Measurements from ENCODE around the gene LRRC74B. TPM values are rescaled to one million over a fixed set of nuclear protein-coding genes. Genes with fewer than 3 reads are reported as not detected.

Gene LRRC74B
- total and polyA plus RNA-seq, 2 experiments from 2014 or later, result not detected

DNA sequence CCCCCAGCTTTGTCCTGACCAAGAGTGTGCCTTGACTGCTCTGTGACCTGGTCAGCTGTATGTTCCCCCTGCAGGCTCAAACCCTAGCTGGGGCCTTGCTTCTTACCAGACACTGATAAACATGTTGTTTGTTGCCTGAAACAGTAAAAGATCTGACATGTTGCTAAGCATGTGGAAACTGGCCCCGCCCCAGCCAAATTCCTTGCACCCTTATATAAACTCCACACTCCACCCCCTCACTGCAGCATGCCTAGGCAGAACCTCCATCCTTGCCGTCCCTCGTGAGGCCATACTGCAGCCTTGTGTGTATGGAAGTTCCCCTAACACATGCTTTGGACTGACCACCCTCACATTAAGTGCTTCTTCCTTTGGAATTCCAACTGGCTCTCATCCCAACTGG lies 27.3 kb downstream of the LRRC74B start:
- H2AFZ ChIP-seq, result no peak overlapping the region
- H3K4me1 Mint-ChIP-seq, result no peaks in the 10 kb centered on the region

DNA sequence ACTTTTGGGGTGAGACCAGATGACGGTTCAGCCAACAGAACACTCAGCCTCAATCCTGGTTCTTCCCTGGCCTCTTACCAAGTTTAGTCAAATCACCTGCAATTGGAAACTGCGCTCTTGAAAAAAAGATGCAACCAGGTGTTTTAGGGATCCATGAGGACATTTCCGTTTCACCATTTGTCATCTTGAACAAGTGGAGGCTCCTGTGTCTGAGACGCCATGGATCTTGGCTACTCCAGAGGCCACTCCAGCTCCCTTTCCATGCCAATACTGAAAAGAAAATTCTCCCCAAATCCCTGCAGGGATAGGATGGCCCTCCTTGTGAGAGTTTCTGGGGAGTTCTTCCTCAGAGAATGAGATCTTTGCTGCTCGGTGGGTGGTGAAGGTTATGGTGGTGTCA lies 27.7 kb downstream of the LRRC74B start:
- Mint-ChIP-seq H3K27me3 (ENCODE audit: insufficient read depth, low read depth, poor library complexity) (peaks cover 3% of the 10 kb centered on the region), H3K36me3 (ENCODE audit: low read depth) (no peaks in the 10 kb centered on the region; the same call in 2 of the 3 replicates), H3K27ac (no peak overlapping the region), H3K4me1 (no peaks in the 10 kb centered on the region), H3K4me3 (no peak overlapping the region), H3K9me3 (peaks cover 2% of the 10 kb centered on the region; the same call in 1 of the 3 replicates)
- Histone ChIP-seq H3K9me2 (ENCODE audit: insufficient read depth) (no peaks in the 10 kb centered on the region), H2AFZ (no peak overlapping the region), H3K4me3 (no peak overlapping the region), H3F3A (replicated peaks; ENCODE audit: low read depth) (no peaks in the 10 kb centered on the region), H3K27me3 (ENCODE audit: insufficient read depth) (no peaks in the 10 kb centered on the region), H3K79me2 (replicated peaks; ENCODE audit: insufficient read depth) (no peaks in the 10 kb centered on the region), H3K27ac (ENCODE audit: low read depth) (no peak overlapping the region), H3K4me1 (ENCODE audit: insufficient read depth) (no peaks in the 10 kb centered on the region), H4K20me1 (replicated peaks; ENCODE audit: insufficient read depth) (no peaks in the 10 kb centered on the region), H3K36me3 (ENCODE audit: insufficient read depth) (no peaks in the 10 kb centered on the region), H3K4me2 (no peak overlapping the region)
- ATAC-seq (no peak), DNase-seq (ENCODE audit: low spot score) (no peak)
- TF ChIP-seq, protein P1, sequence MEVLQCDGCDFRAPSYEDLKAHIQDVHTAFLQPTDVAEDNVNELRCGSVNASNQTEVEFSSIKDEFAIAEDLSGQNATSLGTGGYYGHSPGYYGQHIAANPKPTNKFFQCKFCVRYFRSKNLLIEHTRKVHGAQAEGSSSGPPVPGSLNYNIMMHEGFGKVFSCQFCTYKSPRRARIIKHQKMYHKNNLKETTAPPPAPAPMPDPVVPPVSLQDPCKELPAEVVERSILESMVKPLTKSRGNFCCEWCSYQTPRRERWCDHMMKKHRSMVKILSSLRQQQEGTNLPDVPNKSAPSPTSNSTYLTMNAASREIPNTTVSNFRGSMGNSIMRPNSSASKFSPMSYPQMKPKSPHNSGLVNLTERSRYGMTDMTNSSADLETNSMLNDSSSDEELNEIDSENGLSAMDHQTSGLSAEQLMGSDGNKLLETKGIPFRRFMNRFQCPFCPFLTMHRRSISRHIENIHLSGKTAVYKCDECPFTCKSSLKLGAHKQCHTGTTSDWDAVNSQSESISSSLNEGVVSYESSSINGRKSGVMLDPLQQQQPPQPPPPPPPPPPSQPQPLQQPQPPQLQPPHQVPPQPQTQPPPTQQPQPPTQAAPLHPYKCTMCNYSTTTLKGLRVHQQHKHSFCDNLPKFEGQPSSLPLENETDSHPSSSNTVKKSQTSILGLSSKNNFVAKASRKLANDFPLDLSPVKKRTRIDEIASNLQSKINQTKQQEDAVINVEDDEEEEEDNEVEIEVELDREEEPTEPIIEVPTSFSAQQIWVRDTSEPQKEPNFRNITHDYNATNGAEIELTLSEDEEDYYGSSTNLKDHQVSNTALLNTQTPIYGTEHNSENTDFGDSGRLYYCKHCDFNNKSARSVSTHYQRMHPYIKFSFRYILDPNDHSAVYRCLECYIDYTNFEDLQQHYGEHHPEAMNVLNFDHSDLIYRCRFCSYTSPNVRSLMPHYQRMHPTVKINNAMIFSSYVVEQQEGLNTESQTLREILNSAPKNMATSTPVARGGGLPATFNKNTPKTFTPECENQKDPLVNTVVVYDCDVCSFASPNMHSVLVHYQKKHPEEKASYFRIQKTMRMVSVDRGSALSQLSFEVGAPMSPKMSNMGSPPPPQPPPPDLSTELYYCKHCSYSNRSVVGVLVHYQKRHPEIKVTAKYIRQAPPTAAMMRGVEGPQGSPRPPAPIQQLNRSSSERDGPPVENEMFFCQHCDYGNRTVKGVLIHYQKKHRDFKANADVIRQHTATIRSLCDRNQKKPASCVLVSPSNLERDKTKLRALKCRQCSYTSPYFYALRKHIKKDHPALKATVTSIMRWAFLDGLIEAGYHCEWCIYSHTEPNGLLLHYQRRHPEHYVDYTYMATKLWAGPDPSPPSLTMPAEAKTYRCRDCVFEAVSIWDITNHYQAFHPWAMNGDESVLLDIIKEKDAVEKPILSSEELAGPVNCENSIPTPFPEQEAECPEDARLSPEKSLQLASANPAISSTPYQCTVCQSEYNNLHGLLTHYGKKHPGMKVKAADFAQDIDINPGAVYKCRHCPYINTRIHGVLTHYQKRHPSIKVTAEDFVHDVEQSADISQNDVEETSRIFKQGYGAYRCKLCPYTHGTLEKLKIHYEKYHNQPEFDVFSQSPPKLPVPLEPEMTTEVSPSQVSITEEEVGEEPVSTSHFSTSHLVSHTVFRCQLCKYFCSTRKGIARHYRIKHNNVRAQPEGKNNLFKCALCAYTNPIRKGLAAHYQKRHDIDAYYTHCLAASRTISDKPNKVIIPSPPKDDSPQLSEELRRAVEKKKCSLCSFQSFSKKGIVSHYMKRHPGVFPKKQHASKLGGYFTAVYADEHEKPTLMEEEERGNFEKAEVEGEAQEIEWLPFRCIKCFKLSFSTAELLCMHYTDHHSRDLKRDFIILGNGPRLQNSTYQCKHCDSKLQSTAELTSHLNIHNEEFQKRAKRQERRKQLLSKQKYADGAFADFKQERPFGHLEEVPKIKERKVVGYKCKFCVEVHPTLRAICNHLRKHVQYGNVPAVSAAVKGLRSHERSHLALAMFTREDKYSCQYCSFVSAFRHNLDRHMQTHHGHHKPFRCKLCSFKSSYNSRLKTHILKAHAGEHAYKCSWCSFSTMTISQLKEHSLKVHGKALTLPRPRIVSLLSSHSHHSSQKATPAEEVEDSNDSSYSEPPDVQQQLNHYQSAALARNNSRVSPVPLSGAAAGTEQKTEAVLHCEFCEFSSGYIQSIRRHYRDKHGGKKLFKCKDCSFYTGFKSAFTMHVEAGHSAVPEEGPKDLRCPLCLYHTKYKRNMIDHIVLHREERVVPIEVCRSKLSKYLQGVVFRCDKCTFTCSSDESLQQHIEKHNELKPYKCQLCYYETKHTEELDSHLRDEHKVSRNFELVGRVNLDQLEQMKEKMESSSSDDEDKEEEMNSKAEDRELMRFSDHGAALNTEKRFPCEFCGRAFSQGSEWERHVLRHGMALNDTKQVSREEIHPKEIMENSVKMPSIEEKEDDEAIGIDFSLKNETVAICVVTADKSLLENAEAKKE (CRISPR knock-in tag; IDR thresholded peaks at IDR 0.05), result no peak
- TF ChIP-seq NANOG (IDR thresholded peaks at IDR 0.05; ENCODE audit: borderline replicate concordance) (no peak), STAT1 (IDR thresholded peaks at IDR 0.05; ENCODE audit: unreplicated experiment) (no peak), JUNB (IDR thresholded peaks at IDR 0.05; ENCODE audit: unreplicated experiment) (no peak), EZH2phosphoT487 (IDR thresholded peaks at IDR 0.05; ENCODE audit: unreplicated experiment) (no peak)
- TF ChIP-seq, protein P2, sequence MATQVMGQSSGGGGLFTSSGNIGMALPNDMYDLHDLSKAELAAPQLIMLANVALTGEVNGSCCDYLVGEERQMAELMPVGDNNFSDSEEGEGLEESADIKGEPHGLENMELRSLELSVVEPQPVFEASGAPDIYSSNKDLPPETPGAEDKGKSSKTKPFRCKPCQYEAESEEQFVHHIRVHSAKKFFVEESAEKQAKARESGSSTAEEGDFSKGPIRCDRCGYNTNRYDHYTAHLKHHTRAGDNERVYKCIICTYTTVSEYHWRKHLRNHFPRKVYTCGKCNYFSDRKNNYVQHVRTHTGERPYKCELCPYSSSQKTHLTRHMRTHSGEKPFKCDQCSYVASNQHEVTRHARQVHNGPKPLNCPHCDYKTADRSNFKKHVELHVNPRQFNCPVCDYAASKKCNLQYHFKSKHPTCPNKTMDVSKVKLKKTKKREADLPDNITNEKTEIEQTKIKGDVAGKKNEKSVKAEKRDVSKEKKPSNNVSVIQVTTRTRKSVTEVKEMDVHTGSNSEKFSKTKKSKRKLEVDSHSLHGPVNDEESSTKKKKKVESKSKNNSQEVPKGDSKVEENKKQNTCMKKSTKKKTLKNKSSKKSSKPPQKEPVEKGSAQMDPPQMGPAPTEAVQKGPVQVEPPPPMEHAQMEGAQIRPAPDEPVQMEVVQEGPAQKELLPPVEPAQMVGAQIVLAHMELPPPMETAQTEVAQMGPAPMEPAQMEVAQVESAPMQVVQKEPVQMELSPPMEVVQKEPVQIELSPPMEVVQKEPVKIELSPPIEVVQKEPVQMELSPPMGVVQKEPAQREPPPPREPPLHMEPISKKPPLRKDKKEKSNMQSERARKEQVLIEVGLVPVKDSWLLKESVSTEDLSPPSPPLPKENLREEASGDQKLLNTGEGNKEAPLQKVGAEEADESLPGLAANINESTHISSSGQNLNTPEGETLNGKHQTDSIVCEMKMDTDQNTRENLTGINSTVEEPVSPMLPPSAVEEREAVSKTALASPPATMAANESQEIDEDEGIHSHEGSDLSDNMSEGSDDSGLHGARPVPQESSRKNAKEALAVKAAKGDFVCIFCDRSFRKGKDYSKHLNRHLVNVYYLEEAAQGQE (IDR thresholded peaks at IDR 0.05; ENCODE audit: unreplicated experiment), result no peak

More for the DNA sequence above, 27.3 kb downstream of the LRRC74B start:
- Histone ChIP-seq H3K4me1 (ENCODE audit: insufficient read depth) (no peaks in the 10 kb centered on the region), H3K36me3 (ENCODE audit: insufficient read depth) (no peaks in the 10 kb centered on the region), H3K27ac (ENCODE audit: low read depth) (no peak overlapping the region), H3K27me3 (ENCODE audit: insufficient read depth) (no peaks in the 10 kb centered on the region), H3K9me2 (ENCODE audit: insufficient read depth) (no peaks in the 10 kb centered on the region), H3F3A (replicated peaks; ENCODE audit: low read depth) (no peaks in the 10 kb centered on the region), H4K20me1 (replicated peaks; ENCODE audit: insufficient read depth) (no peaks in the 10 kb centered on the region), H3K4me3 (no peak overlapping the region), H3K79me2 (replicated peaks; ENCODE audit: insufficient read depth) (no peaks in the 10 kb centered on the region), H3K4me2 (no peak overlapping the region)
- DNase-seq (ENCODE audit: low spot score) (no peak), ATAC-seq (no peak)
- Mint-ChIP-seq H3K9me3 (peaks cover 2% of the 10 kb centered on the region; the same call in 1 of the 3 replicates), H3K27me3 (ENCODE audit: insufficient read depth, low read depth, poor library complexity) (peaks cover 3% of the 10 kb centered on the region), H3K27ac (no peak overlapping the region), H3K36me3 (ENCODE audit: low read depth) (no peaks in the 10 kb centered on the region; the same call in 2 of the 3 replicates), H3K4me3 (no peak overlapping the region)
- no peak for TF ChIP-seq ZNF114 (CRISPR knock-in tag; IDR thresholded peaks at IDR 0.05)
- TF ChIP-seq EZH2phosphoT487 (IDR thresholded peaks at IDR 0.05; ENCODE audit: unreplicated experiment), result no peak
- TF ChIP-seq EZH2 (IDR thresholded peaks at IDR 0.05; ENCODE audit: low read depth, unreplicated experiment), result no peak
- no peak for TF ChIP-seq NANOG (IDR thresholded peaks at IDR 0.05; ENCODE audit: borderline replicate concordance)
- TF ChIP-seq JUNB (IDR thresholded peaks at IDR 0.05; ENCODE audit: unreplicated experiment), result no peak
- no peak for TF ChIP-seq POLR2AphosphoS5 (IDR thresholded peaks at IDR 0.05; ENCODE audit: low read depth)
- no peak for TF ChIP-seq ZNF331 (CRISPR knock-in tag; IDR thresholded peaks at IDR 0.05; ENCODE audit: low read depth)
- no peak for TF ChIP-seq STAT1 (IDR thresholded peaks at IDR 0.05; ENCODE audit: unreplicated experiment)
